CD4-positive, alpha-beta T cell (primary cell): Measurements from ENCODE around the gene ROBO4. TPM values are rescaled to one million over a fixed set of nuclear protein-coding genes. Genes with fewer than 3 reads are reported as not detected.

Experiments used
- ATAC-seq: fragments of 200-7000 bp; cut with Tn5 transposase; one replicate; pipeline ENCODE4 v1.10.0; 2022; ENCODE audit warnings: mild to moderate bottlenecking; ENCODE audit not compliant: poor library complexity
- CTCF ChIA-PET: fragments of 350-600 bp; sonication (Branson Sonifier 250); formaldehyde crosslinking; loops from one replicate; lab custom pipeline; 2021; ENCODE audit warnings: antibody characterized with exemption, inconsistent platforms; lab: Charles Lee
- POLR2A ChIA-PET: fragments of 350-600 bp; sonication (Branson Sonifier 250); formaldehyde crosslinking; loops from one replicate; lab custom pipeline; 2021; ENCODE audit warnings: antibody characterized with exemption, inconsistent platforms; lab: Charles Lee
- DNase-seq, 14 experiments: peaks; one replicate each; pipeline ENCODE4 v3.0.0-alpha.2; 2013 to 2020; ENCODE audit warnings: mixed read lengths in 2 of 14
- H3K27ac ChIP-seq, 2 donors: one replicate each; pipeline versions ENCODE4 v1.5.1 to v1.7.0; 2013; ENCODE audit warnings: low read length in 2 of 2, low read depth in 1 of 2, mild to moderate bottlenecking in 1 of 2
- H3K27me3 ChIP-seq, 2 experiments: 1 replicate in 1 of 2; 2 replicates in 1 of 2; pipeline versions ENCODE4 v1.6.1 to v1.7.0; 2013; ENCODE audit warnings: low read length in 2 of 2, control low read depth in 1 of 2, mild to moderate bottlenecking in 1 of 2, moderate library complexity in 1 of 2; ENCODE audit not compliant: insufficient read depth in 2 of 2, control insufficient read depth in 1 of 2
- H3K36me3 ChIP-seq: one replicate; pipeline ENCODE4 v1.6.1; 2013; ENCODE audit warnings: low read length, control low read depth; ENCODE audit not compliant: insufficient read depth
- H3K4me1 ChIP-seq: one replicate; pipeline ENCODE4 v1.6.1; 2013; ENCODE audit warnings: low read length, control low read depth; ENCODE audit not compliant: insufficient read depth
- H3K4me3 ChIP-seq: one replicate; pipeline ENCODE4 v1.5.1; 2013; ENCODE audit warnings: mild to moderate bottlenecking, low read length, moderate library complexity
- H3K9me3 ChIP-seq, 2 experiments: 1 replicate in 1 of 2; 2 replicates in 1 of 2; pipeline versions ENCODE4 v1.6.1 to v1.7.0; 2013; ENCODE audit warnings: low read length in 2 of 2, mild to moderate bottlenecking in 2 of 2, control low read depth in 1 of 2, moderate library complexity in 1 of 2; ENCODE audit not compliant: control insufficient read depth in 1 of 2, insufficient read depth in 1 of 2
- H3K27ac Mint-ChIP-seq: one replicate; pipeline ENCODE4 v1.8.0; 2020; ENCODE audit warnings: mixed read lengths
- H3K27me3 Mint-ChIP-seq: one replicate; pipeline ENCODE4 v1.8.0; 2021; ENCODE audit warnings: mixed read lengths
- H3K36me3 Mint-ChIP-seq: one replicate; pipeline ENCODE4 v1.8.0; 2021; ENCODE audit warnings: low read depth, mixed read lengths
- H3K4me1 Mint-ChIP-seq: one replicate; pipeline ENCODE4 v1.8.0; 2021; ENCODE audit warnings: low read depth, mixed read lengths
- H3K4me3 Mint-ChIP-seq: one replicate; pipeline ENCODE4 v1.8.0; 2020; ENCODE audit warnings: mild to moderate bottlenecking, mixed read lengths
- H3K9me3 Mint-ChIP-seq: one replicate; pipeline ENCODE4 v1.8.0; 2020; ENCODE audit warnings: mixed read lengths
- CTCF ChIP-seq: fragments of 200-600 bp; IDR thresholded peaks from one replicate; pipeline ENCODE4 v1.8.0; 2022; ENCODE audit warnings: antibody characterized with exemption, mild to moderate bottlenecking
- intact Hi-C, 2 experiments: fragments of 100-400 bp; cut with DNase I in 1 of 2; cut with micrococcal nuclease in 1 of 2; formaldehyde crosslinking; loops; one replicate each; pipeline versions ENCODE4 v1.15.1 to v1.9.0; 2023 to 2025; cut with DNase I, micrococcal nuclease
- total RNA-seq, 174 experiments: library from RNA in 2 of 174; stranded (reverse) in 2 of 174; gene quantifications; one replicate each; pipeline ENCODE4 v1.2.3 and lab custom pipeline; 2021 to 2026

Gene ROBO4
- total RNA-seq, 2 experiments from 2014 or later: not detected

DNA sequence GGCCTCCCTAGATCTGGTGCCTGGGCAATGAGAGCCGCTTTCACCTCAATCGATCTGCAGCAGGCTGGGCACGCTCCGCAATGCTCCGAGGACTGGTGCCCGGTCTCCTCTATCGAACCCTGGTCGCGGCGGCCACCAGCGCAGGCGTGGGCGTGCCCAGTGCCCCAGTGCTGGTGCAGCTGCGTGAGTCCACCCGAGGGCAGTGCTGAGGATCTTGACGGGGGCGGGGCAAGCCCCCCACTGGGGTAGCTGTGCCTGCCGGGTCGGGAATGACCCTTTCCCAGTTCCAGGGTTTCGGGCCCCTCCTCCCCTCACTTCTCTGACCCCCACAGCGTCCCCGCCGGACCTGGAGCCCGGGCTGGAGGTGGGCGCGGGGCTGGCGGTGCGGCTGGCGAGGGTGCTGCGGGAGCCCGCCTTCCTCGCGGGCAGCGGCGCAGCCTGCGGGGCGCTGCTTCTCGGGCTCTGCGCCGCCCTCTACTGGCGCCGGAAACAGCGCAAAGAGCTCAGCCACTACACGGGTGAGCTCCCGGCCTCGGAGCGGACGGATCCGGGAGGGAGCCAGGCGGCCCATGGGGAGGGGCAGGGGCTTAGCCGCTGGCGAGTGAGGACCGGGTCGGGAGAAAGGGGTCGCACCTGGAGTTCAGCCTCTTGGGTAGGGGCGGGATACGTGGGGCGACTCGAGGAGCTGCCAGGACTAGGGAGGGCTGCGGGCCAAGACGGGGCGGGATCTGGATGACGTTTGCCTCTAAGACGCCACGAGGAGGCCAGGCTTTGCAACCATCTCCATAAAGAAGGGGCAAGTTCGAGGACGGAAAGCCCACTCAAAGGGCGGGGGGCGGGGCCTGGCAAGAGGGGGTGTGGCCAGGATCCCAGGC, 21.5 kb downstream of the ROBO4 start:
- Mint-ChIP-seq H3K9me3 (no peaks in the 10 kb centered on the region), H3K27ac (peak overlapping the region; percentile 87), H3K36me3 (no peaks in the 10 kb centered on the region), H3K4me3 (peak overlapping the region; percentile 94), H3K27me3 (peaks cover 42% of the 10 kb centered on the region), H3K4me1 (peaks cover 25% of the 10 kb centered on the region)
- peak; percentile 54 to 89 (median 71) for DNase-seq
- Histone ChIP-seq H3K27ac (peak overlapping the region; percentile 62 to 76), H3K27me3 (peaks cover 10 to 40% of the 10 kb centered on the region in 2 experiments), H3K4me1 (peaks cover 23% of the 10 kb centered on the region), H3K36me3 (no peaks in the 10 kb centered on the region), H3K9me3 (peaks cover 0 to 6% of the 10 kb centered on the region in 2 experiments), H3K4me3 (peak overlapping the region; percentile 83)
- intact Hi-C loops: loop anchor here (2.0 to 5.0 kb wide), 10 partner anchors 37 to 1134 kb away; partner anchors contain the start of genes SIAE (in 2 of the 2), SPA17 (in 2 of the 2), CCDC15 (in 1 of the 2) and MSANTD2 (in 1 of the 2)
- ChIA-PET POLR2A (interaction anchor here (0.6 to 1.5 kb wide), 17 partner anchors 8 to 235 kb away, joined by 3 to 30 read pairs (median 5); partner anchors contain the start of genes CCDC15, MSANTD2, SIAE and SPA17), CTCF (interaction anchor here (0.5 to 1.5 kb wide), 24 partner anchors 10 to 254 kb away, joined by 3 to 27 read pairs (median 4); partner anchors contain the start of genes CCDC15, ESAM, ROBO3 and SIAE)
- peak; percentile 96 for ATAC-seq
- TF ChIP-seq CTCF: peak; percentile 80

GRCh38 chr11:124875401-124875800, 22.3 kb downstream of the ROBO4 start:
- H3K4me3 Mint-ChIP-seq: peak overlapping the region; percentile 81
- Histone ChIP-seq H3K27me3 (peaks cover 18 to 47% of the 10 kb centered on the region in 2 experiments), H3K27ac (no peak overlapping the region), H3K36me3 (no peaks in the 10 kb centered on the region), H3K9me3 (peaks cover 0 to 6% of the 10 kb centered on the region in 2 experiments), H3K4me1 (peaks cover 23% of the 10 kb centered on the region), H3K4me3 (peak overlapping the region; percentile 83)
- no peaks in the 10 kb centered on the region for H3K9me3 Mint-ChIP-seq
- POLR2A ChIA-PET: interaction anchor here (0.9 to 1.5 kb wide), 6 partner anchors 9 to 236 kb away, joined by 3 to 30 read pairs (median 8); partner anchors contain the start of genes CCDC15 and TMEM218
- intact Hi-C loops: loop anchor here (2.0 to 5.0 kb wide), 7 partner anchors 37 to 1133 kb away; partner anchors contain the start of genes SIAE (in 2 of the 2), SPA17 (in 2 of the 2), MSANTD2 (in 1 of the 2) and TMEM218 (in 1 of the 2)
- H3K4me1 Mint-ChIP-seq: peaks cover 25% of the 10 kb centered on the region
- CTCF ChIA-PET: interaction anchor here (1.2 to 1.5 kb wide), 3 partner anchors 9 to 78 kb away, joined by 3 to 27 read pairs (median 11); partner anchors contain the start of gene ROBO3
- ATAC-seq (no peak), DNase-seq (no peak)
- peaks cover 48% of the 10 kb centered on the region for H3K27me3 Mint-ChIP-seq
- no peak overlapping the region for H3K27ac Mint-ChIP-seq
- no peaks in the 10 kb centered on the region for H3K36me3 Mint-ChIP-seq
- TF ChIP-seq CTCF: no peak

DNA sequence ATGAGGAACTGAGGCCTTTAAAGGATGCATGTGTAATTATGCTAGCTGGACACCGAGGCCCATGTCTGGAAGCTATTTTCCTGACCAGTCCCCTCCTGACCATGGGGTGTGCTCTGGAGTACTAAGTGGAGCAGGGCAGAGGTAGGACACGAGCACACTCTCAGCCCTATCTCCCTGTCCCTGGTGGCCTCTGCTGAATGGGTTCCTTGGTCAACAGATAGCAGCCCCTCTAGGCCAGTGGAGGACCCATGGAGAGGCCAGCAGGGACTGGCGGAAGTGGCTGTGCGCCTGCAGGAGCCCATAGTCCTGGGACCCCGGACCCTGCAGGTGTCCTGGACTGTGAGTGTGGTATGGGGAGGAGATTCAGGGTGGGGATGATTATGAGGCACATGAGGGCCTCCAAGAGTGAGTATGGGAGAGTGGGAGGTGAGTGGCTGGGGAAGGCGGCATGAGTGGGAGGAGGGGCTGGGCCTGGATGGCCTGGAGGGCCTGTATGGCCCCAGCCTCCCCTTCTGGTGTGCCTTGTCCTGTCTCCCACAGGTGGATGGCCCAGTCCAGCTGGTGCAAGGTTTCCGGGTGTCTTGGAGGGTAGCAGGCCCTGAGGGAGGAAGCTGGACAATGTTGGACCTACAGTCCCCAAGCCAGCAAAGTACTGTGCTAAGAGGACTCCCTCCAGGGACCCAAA, 23.0 kb downstream of the ROBO4 start:
- Histone ChIP-seq H3K9me3 (peaks cover 0 to 6% of the 10 kb centered on the region in 2 experiments), H3K27ac (no peak overlapping the region), H3K4me3 (no peak overlapping the region), H3K27me3 (peaks cover 25 to 54% of the 10 kb centered on the region in 2 experiments), H3K4me1 (peaks cover 25% of the 10 kb centered on the region), H3K36me3 (no peaks in the 10 kb centered on the region)
- ATAC-seq: no peak
- no peak for TF ChIP-seq CTCF
- Mint-ChIP-seq H3K4me3 (peak overlapping the region; percentile 70), H3K9me3 (no peaks in the 10 kb centered on the region), H3K27ac (no peak overlapping the region), H3K27me3 (peaks cover 55% of the 10 kb centered on the region), H3K36me3 (no peaks in the 10 kb centered on the region), H3K4me1 (peaks cover 26% of the 10 kb centered on the region)
- no peak for DNase-seq
- intact Hi-C loops: loop anchor here (2.0 to 5.0 kb wide), 7 partner anchors 36 to 1132 kb away; partner anchors contain the start of genes SIAE (in 2 of the 2), SPA17 (in 2 of the 2), MSANTD2 (in 1 of the 2) and TMEM218 (in 1 of the 2)
- POLR2A ChIA-PET: no interaction called here
- CTCF ChIA-PET: no interaction called here
